ENCODE measurements around the gene GPR17.

The GPR17 gene

DNA sequence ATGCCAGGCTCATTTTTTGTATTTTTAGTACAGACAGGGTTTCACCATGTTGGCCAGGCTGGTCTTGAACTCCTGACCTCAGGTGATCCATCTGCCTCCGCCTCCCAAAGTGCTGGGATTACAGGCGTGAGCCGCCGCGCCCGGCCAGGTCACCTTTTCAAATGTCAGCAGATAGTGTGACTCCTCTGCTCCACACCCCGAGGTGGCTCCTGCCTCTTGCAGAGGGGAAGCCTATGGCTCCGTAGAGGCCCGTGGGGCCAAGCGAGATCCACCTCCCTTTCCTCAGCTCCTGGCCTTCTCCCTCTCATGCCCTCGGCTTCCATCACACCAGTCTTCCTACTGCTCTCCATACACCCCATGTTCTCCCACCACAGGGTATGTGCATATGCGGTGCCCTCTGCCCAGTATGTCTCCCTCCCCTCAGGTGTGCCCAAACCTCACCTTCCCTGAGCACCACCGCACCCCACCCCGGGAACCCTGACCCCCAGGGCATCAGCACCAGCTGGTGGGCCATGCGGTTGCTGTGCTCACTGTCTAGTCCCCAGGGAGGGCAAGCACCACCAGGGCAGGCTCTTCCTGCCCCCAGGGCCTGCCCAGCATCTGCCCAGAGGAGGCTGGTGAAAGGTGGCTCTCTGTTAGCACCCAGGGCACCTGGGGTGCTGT is 10.7 kb downstream of the GPR17 start:
- in situ Hi-C loops (cut with HindIII; ENCODE audit: low sequenced_read_pairs) = no loop called here
- H3K4me3 ChIP-seq (ENCODE audit: low read depth, low read length) = no peak overlapping the region
- TF ChIP-seq, protein P1, sequence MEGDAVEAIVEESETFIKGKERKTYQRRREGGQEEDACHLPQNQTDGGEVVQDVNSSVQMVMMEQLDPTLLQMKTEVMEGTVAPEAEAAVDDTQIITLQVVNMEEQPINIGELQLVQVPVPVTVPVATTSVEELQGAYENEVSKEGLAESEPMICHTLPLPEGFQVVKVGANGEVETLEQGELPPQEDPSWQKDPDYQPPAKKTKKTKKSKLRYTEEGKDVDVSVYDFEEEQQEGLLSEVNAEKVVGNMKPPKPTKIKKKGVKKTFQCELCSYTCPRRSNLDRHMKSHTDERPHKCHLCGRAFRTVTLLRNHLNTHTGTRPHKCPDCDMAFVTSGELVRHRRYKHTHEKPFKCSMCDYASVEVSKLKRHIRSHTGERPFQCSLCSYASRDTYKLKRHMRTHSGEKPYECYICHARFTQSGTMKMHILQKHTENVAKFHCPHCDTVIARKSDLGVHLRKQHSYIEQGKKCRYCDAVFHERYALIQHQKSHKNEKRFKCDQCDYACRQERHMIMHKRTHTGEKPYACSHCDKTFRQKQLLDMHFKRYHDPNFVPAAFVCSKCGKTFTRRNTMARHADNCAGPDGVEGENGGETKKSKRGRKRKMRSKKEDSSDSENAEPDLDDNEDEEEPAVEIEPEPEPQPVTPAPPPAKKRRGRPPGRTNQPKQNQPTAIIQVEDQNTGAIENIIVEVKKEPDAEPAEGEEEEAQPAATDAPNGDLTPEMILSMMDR (IDR thresholded peaks at IDR 0.05; ENCODE audit: low read depth, low read length) = no peak
- DNase-seq (ENCODE audit: low read depth, low spot score) = no peak

DNA sequence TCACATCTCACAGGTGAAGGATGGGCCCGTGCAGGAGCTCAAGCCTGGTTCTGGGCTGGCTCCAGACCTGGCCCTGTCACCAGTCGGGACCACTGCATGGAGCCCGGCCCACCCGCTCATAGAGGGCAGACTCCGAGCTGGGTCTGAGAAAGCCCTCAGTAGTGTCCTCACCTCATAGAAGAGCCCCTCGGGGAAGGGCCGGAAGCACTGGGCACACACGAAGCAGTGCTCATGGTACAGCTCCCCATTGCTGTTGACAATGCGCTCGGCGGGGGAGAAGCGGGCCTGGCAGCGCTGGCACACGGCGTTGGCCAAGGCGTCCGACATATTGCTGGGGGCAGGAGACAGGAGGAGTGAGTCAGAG is 11.3 kb downstream of the GPR17 start:
- in situ Hi-C loops (cut with HindIII; ENCODE audit: low sequenced_read_pairs) = no loop called here
- TF ChIP-seq, protein P1 (IDR thresholded peaks at IDR 0.05; ENCODE audit: low read depth, low read length) = no peak
- no peak overlapping the region for H3K4me3 ChIP-seq (ENCODE audit: low read depth, low read length)
- DNase-seq (ENCODE audit: low read depth, low spot score) = no peak

DNA sequence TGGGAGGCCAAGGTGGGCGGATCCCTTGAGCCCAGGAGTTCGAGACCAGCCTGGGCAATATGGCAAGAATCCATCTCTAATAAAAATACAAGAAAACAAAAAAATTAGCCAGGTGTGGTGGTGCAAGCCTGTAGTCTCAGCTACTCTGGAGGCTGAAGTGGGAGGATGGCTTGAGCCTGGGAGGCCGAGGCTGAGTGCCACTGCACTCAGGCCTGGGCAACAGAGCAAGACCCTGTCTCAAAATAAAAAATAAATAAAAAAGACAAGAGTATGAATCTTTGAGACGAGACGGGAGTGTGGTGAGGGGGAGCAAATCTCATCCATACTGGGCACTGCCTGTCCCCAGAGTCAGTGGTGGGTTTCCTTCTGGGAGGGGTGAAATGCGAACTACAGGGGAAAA is 12.2 kb downstream of the GPR17 start:
- TF ChIP-seq, protein P1 (IDR thresholded peaks at IDR 0.05; ENCODE audit: low read depth, low read length) = no peak
- no peak for DNase-seq (ENCODE audit: low read depth, low spot score)
- in situ Hi-C loops (cut with HindIII; ENCODE audit: low sequenced_read_pairs) = no loop called here
- H3K4me3 ChIP-seq (ENCODE audit: low read depth, low read length) = no peak overlapping the region

DNA sequence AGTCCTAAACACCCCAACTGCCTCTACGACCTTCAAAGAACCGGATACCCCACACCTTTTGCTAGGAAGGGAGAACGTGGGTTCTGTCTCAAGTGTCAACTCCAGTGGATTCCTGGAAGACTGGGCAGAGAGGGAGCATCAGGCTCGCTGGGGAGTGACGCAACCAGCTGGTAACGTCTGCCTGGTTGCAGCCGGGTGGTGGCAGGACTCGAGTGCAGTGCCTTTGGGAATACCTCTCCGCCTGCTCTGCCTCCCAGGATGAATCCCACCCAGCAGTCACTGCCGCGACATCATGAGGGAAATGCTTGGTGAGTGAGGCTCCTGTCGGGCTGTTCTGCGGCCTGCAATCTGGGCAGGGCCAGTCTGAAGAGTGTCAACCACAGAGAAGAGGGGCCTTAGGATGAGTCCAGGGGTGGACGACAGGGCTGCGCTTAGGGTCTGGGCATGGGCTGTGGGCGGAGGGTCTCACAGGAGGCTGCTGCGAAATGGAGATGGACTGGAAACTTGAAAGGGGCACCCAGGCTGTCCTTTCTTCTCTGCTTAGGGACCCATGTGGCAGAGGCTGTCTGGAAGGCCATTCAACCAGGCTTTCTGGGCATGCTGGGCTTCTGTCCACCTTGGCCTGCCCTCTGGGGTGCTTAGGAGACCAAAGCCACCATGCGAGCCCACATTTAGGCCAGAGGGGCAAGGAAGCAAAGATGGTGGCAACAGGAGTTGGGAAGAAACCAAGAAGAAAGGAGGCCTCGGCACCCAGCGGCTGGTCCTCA is 12.9 kb downstream of the GPR17 start:
- in situ Hi-C loops (cut with HindIII; ENCODE audit: low sequenced_read_pairs) = no loop called here

DNA sequence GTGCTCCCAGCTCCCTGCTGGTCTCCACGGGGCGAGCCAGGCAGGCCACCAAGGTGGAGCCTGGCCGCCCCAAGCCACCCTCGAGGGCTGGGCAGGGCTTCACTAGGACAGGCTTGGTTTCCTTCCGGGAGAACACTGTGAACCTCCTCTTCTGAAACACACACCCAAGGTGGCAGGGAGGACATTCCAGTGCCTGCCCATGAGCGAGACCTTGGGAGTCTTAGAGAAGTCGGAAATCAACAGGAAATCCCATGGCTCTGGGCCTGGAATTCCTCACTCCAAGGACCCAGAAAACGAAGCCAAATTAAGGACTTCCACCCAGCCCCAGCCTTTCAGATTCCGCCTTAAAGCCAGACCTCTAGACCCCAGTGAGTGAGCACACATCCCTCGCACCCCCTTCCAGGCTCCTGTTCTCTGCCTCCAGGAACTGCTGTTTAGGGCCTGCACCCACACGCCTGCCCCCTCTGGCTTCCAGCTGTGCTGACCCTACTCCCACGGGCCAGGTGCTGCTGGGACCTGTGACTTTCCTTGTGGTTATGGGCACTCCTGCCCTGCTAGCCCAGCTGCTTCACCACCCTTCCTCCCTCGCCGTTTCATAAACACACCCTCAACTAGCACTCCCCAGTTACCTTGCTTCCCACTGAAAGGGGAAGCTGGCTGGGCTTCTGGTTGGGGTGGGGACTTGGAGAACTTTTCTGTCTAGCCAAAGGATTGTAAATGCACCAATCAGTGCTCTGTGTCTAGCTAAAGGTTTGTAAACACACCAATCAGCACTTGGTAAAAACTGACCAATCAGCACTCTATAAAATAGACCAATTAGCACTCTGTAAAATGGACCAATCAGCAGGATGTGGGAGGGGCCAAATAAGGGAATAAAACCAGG is 13.7 kb downstream of the GPR17 start:
- TF ChIP-seq, protein P1 (IDR thresholded peaks at IDR 0.05; ENCODE audit: low read depth, low read length) = no peak
- no peak overlapping the region for H3K4me3 ChIP-seq (ENCODE audit: low read depth, low read length)
- no peak for DNase-seq (ENCODE audit: low read depth, low spot score)
- in situ Hi-C loops (cut with HindIII; ENCODE audit: low sequenced_read_pairs) = no loop called here

More for the DNA sequence above, 12.9 kb downstream of the GPR17 start:
- TF ChIP-seq, protein P1 (IDR thresholded peaks at IDR 0.05; ENCODE audit: low read depth, low read length) = no peak
- DNase-seq (ENCODE audit: low read depth, low spot score) = no peak
- H3K4me3 ChIP-seq (ENCODE audit: low read depth, low read length) = no peak overlapping the region

DNA sequence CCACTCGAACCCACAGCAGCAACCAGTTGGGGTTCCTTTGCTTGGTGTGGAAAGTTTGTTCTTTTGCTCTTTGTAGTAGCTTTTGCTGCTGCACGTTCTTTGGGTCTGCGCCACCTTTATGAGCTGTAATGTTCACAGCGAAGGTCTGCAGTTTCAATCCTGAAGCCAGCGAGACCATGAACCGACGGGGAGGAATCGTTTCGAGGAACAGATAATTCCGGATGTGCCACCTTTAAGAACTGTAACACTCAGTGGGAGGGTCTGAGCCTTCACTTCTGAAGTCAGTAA is 14.3 kb downstream of the GPR17 start:
- in situ Hi-C loops (cut with HindIII; ENCODE audit: low sequenced_read_pairs) = no loop called here
- no peak for DNase-seq (ENCODE audit: low read depth, low spot score)
- no peak overlapping the region for H3K4me3 ChIP-seq (ENCODE audit: low read depth, low read length)
- TF ChIP-seq, protein P1 (IDR thresholded peaks at IDR 0.05; ENCODE audit: low read depth, low read length) = no peak

Measured in astrocyte of the spinal cord (primary cell).